Measurements from ENCODE around the gene ACP7. TPM values are rescaled to one million over a fixed set of nuclear protein-coding genes. Genes with fewer than 3 reads are reported as not detected.

ACP7 gene
- total and polyA plus RNA-seq, 3 donors from 2014 or later, result not detected

- peak in 1 of 3 experiments; percentile 3 for TF ChIP-seq CTCF (IDR thresholded peaks at IDR 0.05)
- TF ChIP-seq POLR2A (IDR thresholded peaks at IDR 0.05), result no peak
- Histone ChIP-seq H3K27ac (peak overlapping the region; percentile 59 to 80), H3K4me3 (peak overlapping the region; percentile 76 to 97), H3K9me3 (no peaks in the 10 kb centered on the region), H3K4me1 (peaks cover 41% of the 10 kb centered on the region), H3K36me3 (ENCODE audit: low read depth, missing control alignments) (no peaks in the 10 kb centered on the region), H3K27me3 (no peaks in the 10 kb centered on the region)
- WGBS, 2 donors, result 24 to 28% methylated on average over 7 of the region's 7 CpGs
- intact Hi-C loops (cut with DNase I; ENCODE audit: low total_unique reads), result loop anchor here (5.0 kb wide), 1 partner anchor 202 kb away; no protein-coding TSS in a partner anchor
- no peak for DNase-seq
Measured at GRCh38 chr19:39125199-39125553, 41.0 kb downstream of the ACP7 start.

GRCh38 chr19:39125554-39126311, 41.6 kb downstream of the ACP7 start, which contains the start of gene PAK4:
TSS of gene PAK4 (plus strand) at chr19:39125786. CDS start at chr19:39169554, 43,768 bp downstream.
- no peaks in the 10 kb centered on the region for H3K36me3 ChIP-seq (ENCODE audit: low read depth, missing control alignments)
- H3K27me3 ChIP-seq, result no peaks in the 10 kb centered on the region
- H3K9me3 ChIP-seq, result no peaks in the 10 kb centered on the region
- H3K4me3 ChIP-seq, result peak within 1 kb of the TSS; percentile 76 to 97
- 0 to 1% methylated on average over 58 to 64 of the region's 64 CpGs for WGBS, 2 donors
- DNase-seq, result peak; percentile 98
- peak within 1 kb of the TSS; percentile 92 to 93 for H3K27ac ChIP-seq
- peak; percentile 13 for TF ChIP-seq POLR2A (IDR thresholded peaks at IDR 0.05)
- no peak for TF ChIP-seq CTCF (IDR thresholded peaks at IDR 0.05)
- H3K4me1 ChIP-seq, result peaks cover 46% of the 10 kb centered on the region
- intact Hi-C loops (cut with DNase I; ENCODE audit: low total_unique reads), result loop anchor here (5.0 kb wide), 1 partner anchor 202 kb away; no protein-coding TSS in a partner anchor

GRCh38 chr19:39126312-39127187, 42.4 kb downstream of the ACP7 start:
- Histone ChIP-seq H3K27ac (peak overlapping the region; percentile 92 to 93), H3K9me3 (no peaks in the 10 kb centered on the region), H3K4me1 (peaks cover 55% of the 10 kb centered on the region), H3K27me3 (no peaks in the 10 kb centered on the region), H3K36me3 (ENCODE audit: low read depth, missing control alignments) (no peaks in the 10 kb centered on the region), H3K4me3 (peak overlapping the region; percentile 76 to 97)
- no peak for TF ChIP-seq CTCF (IDR thresholded peaks at IDR 0.05)
- TF ChIP-seq POLR2A (IDR thresholded peaks at IDR 0.05), result no peak
- 8 to 17% methylated on average over 24 to 26 of the region's 27 CpGs for WGBS, 2 donors
- intact Hi-C loops (cut with DNase I; ENCODE audit: low total_unique reads), result loop anchor here (5.0 kb wide), 1 partner anchor 201 kb away; no protein-coding TSS in a partner anchor
- peak; percentile 60 for DNase-seq

DNA sequence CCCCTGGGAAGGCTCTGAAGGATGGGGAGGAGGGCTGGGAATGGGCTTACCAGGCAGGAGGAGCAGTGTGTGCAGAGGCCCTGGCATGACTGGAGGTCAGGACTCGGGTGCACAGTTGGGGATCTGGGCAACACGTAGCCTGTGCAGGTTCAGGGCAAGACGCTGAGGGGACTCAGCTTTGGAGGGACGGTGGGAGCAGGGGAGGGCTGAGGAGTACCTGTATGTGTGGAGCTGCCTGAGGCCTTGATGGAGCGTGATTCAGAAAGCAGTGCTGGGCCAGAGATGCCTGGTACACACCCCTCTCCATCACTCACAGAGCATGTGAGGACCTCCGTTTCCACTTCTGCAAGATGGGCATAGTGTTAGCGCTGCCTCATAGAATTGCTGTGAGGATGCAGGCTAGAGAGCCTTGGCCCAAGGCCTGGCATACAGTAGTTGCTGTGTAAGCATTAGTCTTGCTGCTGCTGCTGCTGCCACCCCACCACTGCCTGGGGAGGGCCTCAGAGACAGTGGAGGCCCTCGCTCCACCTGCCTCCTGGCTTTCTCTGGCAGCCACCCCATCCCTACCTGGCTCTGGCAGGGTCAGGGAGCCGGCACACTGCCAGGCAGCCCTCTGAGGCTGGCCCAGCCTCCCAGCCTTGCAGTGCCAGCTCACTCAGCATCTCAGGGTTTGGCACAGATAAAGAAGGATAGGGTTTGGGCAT, 43.8 kb downstream of the ACP7 start:
- no peak overlapping the region for H3K4me3 ChIP-seq
- H3K4me1 ChIP-seq, result peaks cover 69% of the 10 kb centered on the region
- no peak for DNase-seq
- TF ChIP-seq CTCF (IDR thresholded peaks at IDR 0.05) (no peak), POLR2A (IDR thresholded peaks at IDR 0.05) (no peak)
- H3K9me3 ChIP-seq, result no peaks in the 10 kb centered on the region
- WGBS, 2 donors, result 54 to 62% methylated on average over 7 to 9 of the region's 9 CpGs
- H3K27me3 ChIP-seq, result no peaks in the 10 kb centered on the region
- intact Hi-C loops (cut with DNase I; ENCODE audit: low total_unique reads), result loop anchor here (5.0 kb wide), 1 partner anchor 199 kb away; no protein-coding TSS in a partner anchor
- no peaks in the 10 kb centered on the region for H3K36me3 ChIP-seq (ENCODE audit: low read depth, missing control alignments)
- no peak overlapping the region for H3K27ac ChIP-seq
